Adrenal gland (tissue), 12 donors: Measurements from ENCODE around the gene SLC43A3. TPM values are rescaled to one million over a fixed set of nuclear protein-coding genes. Genes with fewer than 3 reads are reported as not detected.

Source experiments
- DNase-seq, 7 donors: peaks; one replicate each; pipeline ENCODE4 v3.0.0-alpha.2; 2019 to 2020
- H3K27ac ChIP-seq, 5 donors: fragments of 200-600 bp; sonication (generic) in 4 of 5; 1 replicate in 3 of 5; 2 replicates in 2 of 5; pipeline versions ENCODE4 v1.5.1 to v1.8.0; 2016 to 2020; ENCODE audit warnings: mild to moderate bottlenecking in 1 of 5
- H3K27me3 ChIP-seq: fragments of 200-600 bp; 2 replicates; pipeline ENCODE4 v1.8.0; 2021
- H3K36me3 ChIP-seq, 2 donors: fragments of 200-600 bp; replicated peaks in 1 of 2; 1 replicate in 1 of 2; 2 replicates in 1 of 2; pipeline versions ENCODE4 v1.5.1 to v1.8.0; 2018 to 2022
- H3K4me1 ChIP-seq, 2 donors: fragments of 200-600 bp; replicated peaks in 1 of 2; 1 replicate in 1 of 2; 2 replicates in 1 of 2; pipeline versions ENCODE4 v1.5.1 to v1.8.0; 2018 to 2021
- H3K4me3 ChIP-seq, 4 donors: fragments of 200-600 bp; sonication (generic) in 3 of 4; one replicate each; pipeline ENCODE4 v1.5.1; 2016 to 2018
- H3K9me3 ChIP-seq, 3 donors: fragments of 200-600 bp; sonication (generic) in 1 of 3; replicated peaks in 1 of 3; 1 replicate in 2 of 3; 2 replicates in 1 of 3; pipeline versions ENCODE4 v1.5.1 to v1.8.0; 2016 to 2021
- CTCF ChIP-seq, 6 experiments: fragments of 450-650 bp in 4 of 6; fragments of 200-600 bp in 2 of 6; sonication (generic) in 1 of 6; IDR thresholded peaks; 1 replicate in 5 of 6; 2 replicates in 1 of 6; pipeline versions ENCODE4 v1.5.1 to v1.8.0; 2016 to 2021; ENCODE audit warnings: antibody characterized with exemption in 6 of 6, mild to moderate bottlenecking in 2 of 6, moderate library complexity in 1 of 6
- POLR2A ChIP-seq, 2 donors: fragments of 450-650 bp; IDR thresholded peaks; one replicate each; pipeline ENCODE4 v1.6.1; 2017; ENCODE audit warnings: antibody characterized with exemption in 2 of 2, mild to moderate bottlenecking in 2 of 2, moderate library complexity in 1 of 2
- WGBS, 4 donors: extraction: QIAGEN DNeasy Blood & Tissue Kit in 2 of 4; methylation state at CpG; one replicate each; pipeline versions ENCODE4 v1.1.5 to v1.1.7; 2013 to 2017; 5-methylcytosine and 5-hydroxymethylcytosine counted together
- intact Hi-C, 2 donors: fragments of 100-400 bp; cut with DNase I; formaldehyde crosslinking; loops; one replicate each; pipeline versions ENCODE4 v1.14.1 to v1.15.0; 2022 to 2023
- polyA plus RNA-seq, 3 donors: library from polyadenylated mRNA; stranded (reverse); fragments of 200-250 nt in 2 of 3; fragments of 350-450 nt in 1 of 3; fragmentation: Illumina TruSeq in 1 of 3; extraction: RNeasy Lipid Tissue Mini Kit (QIAGEN cat#74804) in 1 of 3; gene quantifications; one replicate each; pipeline ENCODE4 v1.2.3, GENCODE V29; 2013 to 2014
- total RNA-seq, 9 donors: library from RNA; depleted of rRNA in 4 of 9; stranded (reverse); fragments of >200 nt in 4 of 9; fragments of 120-200 nt in 1 of 9; fragmentation: NEBNext Ultra II Directional in 1 of 9; extraction: Animal tissue kit (Norgen Biotek cat#: 25700) in 1 of 9; gene quantifications; one replicate each; pipeline versions ENCODE4 v1.1.0 to v1.2.4, GENCODE V29; 2013 to 2023
- donor health status: healthy with polysubstance abuse.
- donor health status: Bipolar disorder and iron deficiency.
- donor health status: DM: yes; HTN: yes; CAD: no.
- donor health status: DM: no; HTN: no; CAD: no.
- donor health status: DM: no; HTN: no; CAD: no.
- donor health status: DM: yes; HTN: yes; CAD: no.

SLC43A3 gene
- total and polyA plus RNA-seq, 12 donors, result 14.0 to 72.7 (median 27.3) TPM

- 51 to 61% (median 57%) methylated on average over 3 to 5 of the region's 5 CpGs for WGBS, 4 donors
These were observed 49.8 kb downstream of the SLC43A3 start for GRCh38 chr11:57377107-57377506.

GRCh38 chr11:57376095-57377090, 50.5 kb downstream of the SLC43A3 start:
- Histone ChIP-seq H3K4me1 (no peaks in the 10 kb centered on the region), H3K27ac (no peak overlapping the region), H3K9me3 (no peaks in the 10 kb centered on the region), H3K36me3 (no peaks in the 10 kb centered on the region), H3K4me3 (no peak overlapping the region), H3K27me3 (no peaks in the 10 kb centered on the region)
- intact Hi-C loops, result no loop called here
- no peak for TF ChIP-seq CTCF (IDR thresholded peaks at IDR 0.05)
- DNase-seq, result no peak
- 47 to 64% (median 57%) methylated on average over 20 to 26 of the region's 26 CpGs for WGBS, 4 donors

More at GRCh38 chr11:57377107-57377506, 49.8 kb downstream of the SLC43A3 start:
- no peak for DNase-seq
- intact Hi-C loops, result no loop called here
- TF ChIP-seq CTCF (IDR thresholded peaks at IDR 0.05) (no peak), POLR2A (IDR thresholded peaks at IDR 0.05) (no peak)
- no peak overlapping the region for H3K27ac ChIP-seq
- H3K9me3 ChIP-seq, result no peaks in the 10 kb centered on the region
- no peak overlapping the region for H3K4me3 ChIP-seq
- no peaks in the 10 kb centered on the region for H3K36me3 ChIP-seq
- no peaks in the 10 kb centered on the region for H3K27me3 ChIP-seq
- H3K4me1 ChIP-seq, result no peaks in the 10 kb centered on the region

GRCh38 chr11:57375490-57375889, 51.4 kb downstream of the SLC43A3 start:
- WGBS, 4 donors, result 68 to 77% (median 75%) methylated on average over 2 of the region's 2 CpGs
- intact Hi-C loops, result no loop called here

More at GRCh38 chr11:57375490-57375889, 51.4 kb downstream of the SLC43A3 start:
- Histone ChIP-seq H3K9me3 (no peaks in the 10 kb centered on the region), H3K36me3 (no peaks in the 10 kb centered on the region), H3K27ac (no peak overlapping the region), H3K4me1 (no peaks in the 10 kb centered on the region), H3K27me3 (no peaks in the 10 kb centered on the region), H3K4me3 (no peak overlapping the region)
- TF ChIP-seq CTCF (IDR thresholded peaks at IDR 0.05) (no peak), POLR2A (IDR thresholded peaks at IDR 0.05) (no peak)
- DNase-seq, result no peak
